Body of pancreas (tissue), 4 donors: ENCODE results near the gene KRTAP29-1. TPM values are rescaled to one million over a fixed set of nuclear protein-coding genes. Genes with fewer than 3 reads are reported as not detected.
"Not testable (repeated sequence)": the region's sequence is repeated elsewhere in the genome, so short reads cannot be mapped to it uniquely, and the experiment has no call there.

Experiments
- ATAC-seq: fragments of 150-250 bp; one replicate; pipeline ENCODE4 v1.9.1; 2016
- DNase-seq, 4 donors: peaks; one replicate each; pipeline ENCODE4 v3.0.0-alpha.2; 2019
- H3K27ac ChIP-seq, 4 donors: fragments of 200-600 bp; sonication (generic); 1 replicate in 3 of 4; 2 replicates in 1 of 4; pipeline versions ENCODE4 v1.5.1 to v1.6.1; 2016 to 2019; ENCODE audit warnings: mild to moderate bottlenecking in 1 of 4, mixed read lengths in 1 of 4, moderate library complexity in 1 of 4
- H3K27me3 ChIP-seq, 2 donors: fragments of 200-600 bp; sonication (generic); one replicate each; pipeline ENCODE4 v1.6.0; 2016; ENCODE audit warnings: mild to moderate bottlenecking in 1 of 2
- H3K36me3 ChIP-seq, 2 donors: fragments of 200-600 bp; sonication (generic); replicated peaks in 1 of 2; 2 replicates each; pipeline ENCODE4 v1.5.1; 2016; ENCODE audit warnings: low read depth in 2 of 2; ENCODE audit not compliant: insufficient read depth in 1 of 2
- H3K4me1 ChIP-seq: fragments of 200-600 bp; sonication (generic); one replicate; pipeline ENCODE4 v1.6.0; 2016
- H3K4me3 ChIP-seq, 2 donors: fragments of 200-600 bp; sonication (generic); 1 replicate in 1 of 2; 2 replicates in 1 of 2; pipeline ENCODE4 v1.5.1; 2016 to 2019
- H3K9me3 ChIP-seq, 3 donors: fragments of 200-600 bp; sonication (generic); 1 replicate in 2 of 3; 2 replicates in 1 of 3; pipeline ENCODE4 v1.5.1; 2016
- CTCF ChIP-seq, 7 experiments: fragments of 450-650 bp in 4 of 7; fragments of 200-600 bp in 3 of 7; sonication (generic) in 3 of 7; IDR thresholded peaks; one replicate each; pipeline ENCODE4 v1.5.1; 2016 to 2019; ENCODE audit warnings: antibody characterized with exemption in 7 of 7
- POLR2A ChIP-seq, 3 donors: fragments of 450-650 bp; IDR thresholded peaks; one replicate each; pipeline ENCODE4 v1.6.1; 2016; ENCODE audit warnings: antibody characterized with exemption in 3 of 3, mild to moderate bottlenecking in 2 of 3
- WGBS, 2 donors: methylation state at CpG; one replicate each; pipeline ENCODE4 v1.1.5; 2017; 5-methylcytosine and 5-hydroxymethylcytosine counted together
- intact Hi-C: fragments of 100-400 bp; cut with DNase I; formaldehyde crosslinking; loops from one replicate; pipeline ENCODE4 v1.15.1; 2023
- total RNA-seq, 2 donors: library from RNA; depleted of rRNA; stranded (reverse); fragments of >200 nt; gene quantifications; one replicate each; pipeline ENCODE4 v1.1.0, GENCODE V29; 2016

The KRTAP29-1 gene
- total RNA-seq, 2 donors from 2014 or later, result not detected

- H3K9me3 ChIP-seq, result no peaks in the 10 kb centered on the region
- WGBS, 2 donors, result 41 to 52% methylated on average over 1 of the region's 1 CpG
- no peak for TF ChIP-seq POLR2A (IDR thresholded peaks at IDR 0.05)
- H3K36me3 ChIP-seq, result no peaks in the 10 kb centered on the region
- H3K27ac ChIP-seq, result no peak overlapping the region
- no peak for ATAC-seq
- H3K4me1 ChIP-seq, result no peaks in the 10 kb centered on the region
- no peak for DNase-seq
- no peak overlapping the region for H3K4me3 ChIP-seq
- H3K27me3 ChIP-seq, result no peaks in the 10 kb centered on the region
- intact Hi-C loops, result no loop called here
Measured at GRCh38 chr17:41294016-41294415, 8.6 kb downstream of the KRTAP29-1 start.

GRCh38 chr17:41287050-41287449 lies 15.6 kb downstream of the KRTAP29-1 start:
- ATAC-seq (no peak), DNase-seq (no peak)
- no peak for TF ChIP-seq POLR2A (IDR thresholded peaks at IDR 0.05)
- TF ChIP-seq CTCF (IDR thresholded peaks at IDR 0.05), result no peak
- Histone ChIP-seq H3K4me1 (no peaks in the 10 kb centered on the region), H3K27me3 (no peaks in the 10 kb centered on the region), H3K9me3 (no peaks in the 10 kb centered on the region), H3K4me3 (no peak overlapping the region), H3K36me3 (no peaks in the 10 kb centered on the region), H3K27ac (no peak overlapping the region)
- intact Hi-C loops, result no loop called here
- WGBS, 2 donors, result 31 to 43% methylated on average over 3 of the region's 3 CpGs

GRCh38 chr17:41284546-41284945 lies 18.1 kb downstream of the KRTAP29-1 start:
- Histone ChIP-seq H3K27me3 (no peaks in the 10 kb centered on the region), H3K36me3 (no peaks in the 10 kb centered on the region), H3K4me1 (no peaks in the 10 kb centered on the region), H3K9me3 (no peaks in the 10 kb centered on the region), H3K4me3 (no peak overlapping the region), H3K27ac (no peak overlapping the region)
- ATAC-seq (no peak), DNase-seq (no peak)
- intact Hi-C loops, result no loop called here
- TF ChIP-seq POLR2A (IDR thresholded peaks at IDR 0.05) (no peak), CTCF (IDR thresholded peaks at IDR 0.05) (no peak)
- WGBS, 2 donors, result 19 to 27% methylated on average over 2 of the region's 2 CpGs

GRCh38 chr17:41284043-41284442 lies 18.6 kb downstream of the KRTAP29-1 start:
- Histone ChIP-seq H3K4me3 (no peak overlapping the region), H3K4me1 (no peaks in the 10 kb centered on the region), H3K27me3 (no peaks in the 10 kb centered on the region), H3K9me3 (no peaks in the 10 kb centered on the region), H3K27ac (no peak overlapping the region), H3K36me3 (no peaks in the 10 kb centered on the region)
- ATAC-seq (no peak), DNase-seq (no peak)
- intact Hi-C loops, result no loop called here
- no peak for TF ChIP-seq POLR2A (IDR thresholded peaks at IDR 0.05)
- TF ChIP-seq CTCF (IDR thresholded peaks at IDR 0.05), result no peak
- 41 to 44% methylated on average over 3 of the region's 3 CpGs for WGBS, 2 donors

GRCh38 chr17:41278176-41278955 lies 24.3 kb downstream of the KRTAP29-1 start:
- Histone ChIP-seq H3K4me3 (no peak overlapping the region), H3K27me3 (no peaks in the 10 kb centered on the region), H3K4me1 (no peaks in the 10 kb centered on the region), H3K27ac (no peak overlapping the region), H3K36me3 (no peaks in the 10 kb centered on the region), H3K9me3 (no peaks in the 10 kb centered on the region)
- ATAC-seq (no peak), DNase-seq (no peak)
- TF ChIP-seq CTCF (IDR thresholded peaks at IDR 0.05), result no peak
- TF ChIP-seq POLR2A (IDR thresholded peaks at IDR 0.05), result no peak
- WGBS, 2 donors, result 63 to 68% methylated on average over 3 of the region's 3 CpGs
- intact Hi-C loops, result no loop called here

- H3K4me3 ChIP-seq, H3K4me1 ChIP-seq, DNase-seq, H3K36me3 ChIP-seq, intact Hi-C loops, H3K27me3 ChIP-seq, ATAC-seq, H3K9me3 ChIP-seq, H3K27ac ChIP-seq: not testable (repeated sequence)
- WGBS, 2 donors, result 71% methylated on average over 3 of the region's 3 CpGs; no CpG with 5 or more reads in 1 of the 2 donors
Measured at GRCh38 chr17:41275648-41276190, 26.9 kb downstream of the KRTAP29-1 start, which contains the start of gene KRTAP9-7. Gene KRTAP9-7, plus strand, starts transcription at chr17:41275698. Its CDS starts 0 bp downstream, at chr17:41275698.
